Esophagus squamous epithelium (tissue), 4 donors: Measurements from ENCODE around the gene GGT5.

ENCODE experiments used
- CTCF ChIP-seq, 6 experiments: fragments of 450-650 bp in 4 of 6; fragments of 200-600 bp in 2 of 6; sonication (generic) in 2 of 6; IDR thresholded peaks; one replicate each; pipeline ENCODE4 v1.5.1; 2016 to 2019; ENCODE audit warnings: antibody characterized with exemption in 6 of 6, mild to moderate bottlenecking in 4 of 6, moderate library complexity in 4 of 6
- POLR2A ChIP-seq, 4 donors: fragments of 450-650 bp; IDR thresholded peaks; one replicate each; pipeline ENCODE4 v1.6.1; 2017; ENCODE audit warnings: antibody characterized with exemption in 4 of 4, mild to moderate bottlenecking in 4 of 4, moderate library complexity in 3 of 4

GRCh38 chr22:24178021-24178431 is 66.9 kb downstream of the GGT5 start:
- TF ChIP-seq CTCF (IDR thresholded peaks at IDR 0.05) (no peak), POLR2A (IDR thresholded peaks at IDR 0.05) (no peak)
